ENCODE results near the gene C2CD2L.

- TF ChIP-seq CTCF (conservative IDR thresholded peaks at IDR 0.05; ENCODE audit: low read length) (no peak), EZH2phosphoT487 (IDR thresholded peaks at IDR 0.05; ENCODE audit: borderline replicate concordance, low read depth, low read length) (no peak)
Measured at GRCh38 chr11:119111361-119111925, 4.3 kb downstream of the C2CD2L start.
